GM19328 (cell line): ENCODE measurements around the gene PAFAH1B1.
"Not testable (repeated sequence)": the region's sequence is repeated elsewhere in the genome, so short reads cannot be mapped to it uniquely, and the experiment has no call there.

Experiments
- ATAC-seq: cut with Tn5 transposase; IDR thresholded peaks from one replicate; pipeline ENCODE4 v1.9.1; 2021; ENCODE audit warnings: mild to moderate bottlenecking, moderate library complexity; ENCODE audit not compliant: unreplicated experiment

Gene PAFAH1B1

DNA sequence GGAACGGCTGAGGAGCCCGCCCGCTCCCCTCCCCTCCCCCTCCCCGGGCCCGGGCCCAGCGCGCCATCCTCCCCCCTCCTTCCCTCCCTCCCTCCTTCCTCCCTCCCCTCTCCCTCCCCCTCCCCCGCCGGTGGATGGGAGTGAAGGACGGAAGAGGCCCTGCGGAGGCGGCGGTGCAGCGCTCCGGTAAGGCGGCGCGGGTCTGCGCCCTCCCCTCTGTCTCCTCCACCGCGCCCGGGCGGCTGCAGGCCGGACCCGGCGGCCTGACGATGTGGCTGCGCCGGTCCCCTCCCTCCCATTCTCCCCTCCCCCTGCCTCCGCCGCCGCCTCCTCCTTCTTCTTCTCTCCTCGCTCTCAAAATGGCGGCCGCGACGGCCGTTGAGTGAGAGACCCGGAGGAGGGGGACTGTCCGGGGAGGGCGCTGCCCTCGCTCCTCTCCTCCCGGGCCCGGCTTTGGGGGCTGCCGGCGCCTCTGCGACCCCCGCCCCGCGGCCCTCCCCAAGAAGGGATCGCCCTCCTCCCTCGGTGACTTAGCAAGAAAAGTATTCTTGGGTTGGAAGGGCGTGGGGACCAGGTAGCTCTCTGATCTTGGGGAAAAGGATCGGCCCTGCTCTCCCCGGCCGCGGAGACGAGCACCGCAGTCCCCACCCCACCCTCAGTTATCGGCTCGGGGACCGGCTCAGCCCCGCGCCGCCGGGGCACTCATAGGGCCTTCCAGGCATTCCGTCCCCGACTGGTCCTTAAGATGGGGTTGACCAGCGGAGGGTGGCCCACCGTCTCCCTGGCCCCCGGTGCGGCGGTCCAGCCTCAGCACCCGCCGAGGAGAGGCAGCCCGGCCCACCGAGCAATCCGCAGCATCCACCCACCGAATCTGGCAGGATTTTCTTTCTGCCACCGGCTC is 617 bp downstream of the PAFAH1B1 start:
- peak; percentile 32 for ATAC-seq

DNA sequence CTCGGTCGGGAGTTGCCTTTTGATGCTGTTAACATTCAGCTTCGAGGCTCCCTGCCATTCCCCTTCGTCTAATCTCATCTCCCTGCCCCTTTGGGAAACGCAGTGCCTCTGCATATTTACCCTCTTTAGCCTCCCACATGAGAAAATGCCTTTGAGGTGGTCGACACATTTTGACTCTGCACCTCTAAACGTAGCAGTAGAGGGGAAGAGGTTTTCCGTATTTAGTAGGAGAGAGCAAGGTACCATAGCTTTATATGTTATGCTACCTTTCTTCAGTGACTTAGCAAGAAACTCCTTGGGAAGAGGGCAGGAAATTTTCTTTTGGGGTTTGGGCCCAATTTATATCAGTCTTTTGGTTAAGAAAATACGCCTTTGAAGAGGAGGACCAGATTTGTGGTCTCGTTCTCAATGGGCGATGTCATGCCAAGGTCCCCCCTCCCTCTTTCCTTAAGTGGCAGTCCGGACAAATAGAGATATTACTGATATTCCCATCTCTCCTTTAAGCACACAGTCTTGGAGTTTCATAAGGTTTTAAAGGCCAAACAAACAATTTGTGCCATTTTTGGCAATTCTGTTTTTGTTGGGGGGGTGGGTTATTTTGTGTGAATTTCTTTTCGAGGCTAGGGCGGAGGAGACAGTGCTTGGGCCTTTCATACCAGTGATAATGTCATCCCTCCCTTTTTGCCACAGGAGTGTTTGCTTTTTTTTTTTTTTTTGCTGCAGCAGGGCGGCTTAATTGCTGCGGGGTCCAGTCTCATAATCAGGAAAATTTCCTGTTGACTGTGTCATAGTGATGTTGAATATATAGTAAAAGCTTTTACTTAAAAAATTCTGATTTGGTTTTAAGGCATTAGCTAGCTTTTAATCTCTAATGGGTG is 1.5 kb downstream of the PAFAH1B1 start:
- ATAC-seq, result no peak

DNA sequence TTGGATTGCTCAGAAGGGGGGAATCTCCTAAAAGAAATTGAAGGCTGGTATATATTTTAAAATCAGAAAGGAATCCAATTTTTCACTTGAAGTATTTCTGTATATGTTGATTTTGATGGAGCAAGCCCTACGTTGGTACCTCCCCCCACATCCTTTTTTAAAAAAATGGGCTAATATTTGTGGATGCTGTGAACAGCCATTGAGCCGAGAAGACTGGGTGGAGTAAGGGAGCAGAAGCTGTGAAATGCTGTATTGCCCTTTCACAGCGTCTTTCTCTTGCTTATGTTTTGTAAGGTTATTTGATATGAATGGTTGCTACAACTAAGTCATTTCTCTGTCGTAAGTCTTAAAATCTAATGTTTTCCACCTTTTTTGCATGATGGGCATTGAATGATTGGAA is 2.3 kb downstream of the PAFAH1B1 start:
- ATAC-seq, result no peak

DNA sequence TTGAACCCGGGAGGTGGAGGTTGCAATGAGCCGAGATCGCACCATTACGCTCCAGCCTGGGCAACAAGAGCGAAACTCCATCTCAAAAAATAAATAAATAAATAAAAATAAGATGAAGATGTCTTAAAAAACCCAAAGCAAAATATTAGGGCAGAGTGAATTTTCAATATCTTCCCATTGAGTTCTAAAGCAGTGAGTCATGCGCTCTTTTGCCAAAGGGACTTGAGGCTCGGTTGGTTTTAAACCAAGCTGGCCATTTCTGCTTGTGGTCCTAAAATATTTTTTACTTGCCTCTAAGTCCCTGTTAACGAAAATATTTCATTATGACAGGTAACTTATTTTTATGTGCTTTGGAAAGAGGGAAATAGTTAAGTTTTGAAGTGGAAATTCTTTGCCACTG is 4.7 kb downstream of the PAFAH1B1 start:
- ATAC-seq, result no peak

DNA sequence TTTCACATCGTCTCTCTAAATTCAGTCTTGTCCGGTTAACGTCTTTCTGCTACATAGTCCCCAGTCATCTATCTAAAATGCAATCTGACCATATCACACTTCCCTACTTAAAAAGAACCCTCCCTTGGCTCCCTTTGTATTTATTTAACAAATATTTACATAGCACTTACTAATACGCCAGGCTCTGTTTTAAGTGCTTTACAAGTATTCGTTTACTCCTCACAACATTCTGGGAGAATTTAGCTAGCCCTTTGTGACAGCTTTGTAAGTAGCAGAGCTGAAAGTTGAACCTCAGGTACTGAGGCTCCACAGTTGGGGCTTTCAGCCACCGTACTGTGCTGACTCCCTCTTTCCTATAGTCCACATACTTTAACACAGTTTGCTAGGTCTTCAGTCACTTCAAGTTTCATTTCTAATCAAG is 9.2 kb downstream of the PAFAH1B1 start:
- ATAC-seq, result no peak

DNA sequence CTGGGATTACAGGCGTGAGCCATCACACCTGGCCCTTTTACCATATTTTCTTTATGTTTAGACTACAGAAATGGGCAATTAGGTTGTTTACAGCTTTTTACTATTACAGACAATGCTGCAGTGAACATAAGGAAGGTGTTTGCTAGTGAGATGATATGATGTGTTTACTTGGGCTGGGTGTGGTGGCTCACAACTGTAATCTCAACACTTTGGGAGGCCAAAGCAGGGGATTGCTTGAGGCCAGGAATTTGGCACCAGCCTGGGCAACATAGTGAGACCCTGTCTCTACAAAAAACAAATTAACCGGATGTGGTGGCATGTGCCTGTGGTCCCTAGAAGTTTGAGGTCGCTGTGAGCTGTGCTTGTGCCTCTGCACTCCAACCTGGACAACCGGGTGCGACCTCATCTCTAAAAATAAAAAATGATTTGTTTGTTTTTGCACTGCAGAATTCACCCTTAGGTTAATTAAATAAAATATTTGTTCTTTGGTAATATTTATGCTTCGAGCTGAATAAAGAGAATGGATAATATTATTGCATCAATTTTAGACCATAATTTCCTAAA is 15.0 kb downstream of the PAFAH1B1 start:
- no peak for ATAC-seq

DNA sequence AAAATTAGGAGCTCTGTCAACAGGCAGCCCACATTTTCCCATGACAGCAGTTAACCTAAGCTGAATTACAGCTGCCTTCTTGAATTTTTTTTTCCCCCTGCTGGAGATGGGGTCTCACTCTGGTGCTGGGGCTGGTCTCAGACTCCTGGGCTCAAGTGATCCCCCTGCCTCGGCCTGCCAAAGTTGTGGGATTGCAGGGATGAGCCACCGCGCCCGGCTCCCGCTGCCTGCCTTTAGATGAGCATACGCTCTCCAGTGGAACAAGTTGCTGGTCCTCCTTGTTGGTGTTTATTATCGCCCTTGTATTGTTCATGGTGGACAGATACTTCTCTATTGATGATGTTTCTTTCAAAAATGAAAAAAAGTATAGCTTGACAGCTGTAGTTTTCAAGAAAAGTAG is 15.6 kb downstream of the PAFAH1B1 start:
- no peak for ATAC-seq

DNA sequence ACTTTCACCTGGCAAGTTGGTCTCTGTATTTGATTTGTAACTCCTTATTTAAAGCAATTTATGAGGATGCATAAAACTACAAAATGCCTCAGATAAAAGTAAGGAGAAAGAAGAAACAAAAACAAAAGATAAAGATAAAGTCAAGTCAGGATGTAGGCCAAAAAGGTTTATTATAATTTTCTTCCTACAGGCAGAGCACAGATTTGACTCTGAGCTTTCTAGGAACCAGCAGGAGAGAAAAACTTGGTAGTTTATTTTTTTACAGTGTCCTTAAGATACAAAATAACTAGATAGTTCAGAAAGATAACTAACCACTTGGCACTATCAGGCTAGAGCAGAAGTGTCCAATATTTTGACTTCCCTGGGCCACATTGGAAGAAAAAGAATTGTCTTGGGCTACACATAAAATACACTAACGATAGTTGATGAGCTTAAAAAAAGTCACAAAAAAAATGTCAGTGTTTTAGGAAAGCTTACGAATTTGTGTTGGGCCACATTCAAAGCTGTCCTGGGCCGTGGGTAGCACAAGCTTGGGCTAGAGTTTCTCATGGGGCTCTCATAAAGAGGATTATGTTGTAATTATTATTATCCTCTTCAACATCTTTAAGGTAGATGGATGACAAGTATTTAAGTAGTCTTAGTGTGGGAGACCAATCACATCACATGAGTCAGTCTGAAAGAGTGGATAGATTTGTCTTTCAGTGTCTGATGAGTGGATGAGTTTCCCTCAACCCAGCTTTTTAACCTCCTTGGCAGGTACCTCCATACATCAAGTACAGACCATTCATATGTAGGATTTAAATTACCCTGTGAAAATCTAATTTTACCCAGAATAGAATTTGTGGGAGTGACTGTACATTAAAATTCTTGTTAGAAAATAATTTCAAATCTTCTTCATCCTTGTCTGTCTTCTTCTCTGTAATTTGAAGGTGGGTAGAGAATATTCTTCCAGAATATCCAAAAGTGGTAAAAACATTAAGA is 17.0 kb downstream of the PAFAH1B1 start:
- no peak for ATAC-seq

DNA sequence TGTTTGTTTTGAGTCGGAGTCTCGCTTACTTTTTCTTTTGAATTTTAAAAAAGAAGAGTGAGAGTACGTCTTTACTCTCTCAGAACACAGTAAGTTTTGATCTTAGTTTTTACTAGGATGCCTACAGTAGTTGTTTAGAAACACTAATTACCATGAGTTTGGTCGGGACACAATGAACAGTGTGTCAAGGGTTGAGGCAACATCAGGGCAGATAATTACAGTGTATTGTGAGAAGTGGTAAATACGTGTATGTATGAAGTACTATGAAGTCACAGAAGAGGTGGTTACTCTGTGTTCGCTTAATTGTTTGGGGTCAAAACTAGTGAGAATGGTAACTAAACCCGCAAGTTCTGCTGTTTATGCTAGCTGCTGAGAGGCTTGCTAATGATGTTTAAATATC is 18.2 kb downstream of the PAFAH1B1 start:
- ATAC-seq, result no peak

DNA sequence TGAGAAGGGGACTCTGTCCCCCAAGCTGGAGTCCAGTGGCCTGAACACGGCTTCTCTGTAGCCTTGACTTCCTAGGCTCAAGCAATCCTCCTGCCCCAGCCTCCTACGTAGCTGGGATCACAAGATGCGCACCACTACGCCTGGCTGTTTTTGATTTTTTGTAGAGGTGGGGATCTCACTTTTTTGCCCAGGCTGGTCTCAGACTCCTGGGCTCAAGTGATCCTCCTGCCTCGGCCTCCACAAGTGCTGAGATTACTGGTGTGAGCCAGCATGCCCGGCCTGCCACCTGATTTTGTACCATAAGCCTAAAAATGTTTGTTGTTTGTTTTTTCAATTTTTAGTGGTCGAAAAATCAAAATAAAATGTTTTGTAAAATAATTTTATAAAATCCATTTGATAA is 19.2 kb downstream of the PAFAH1B1 start:
- ATAC-seq, result no peak

DNA sequence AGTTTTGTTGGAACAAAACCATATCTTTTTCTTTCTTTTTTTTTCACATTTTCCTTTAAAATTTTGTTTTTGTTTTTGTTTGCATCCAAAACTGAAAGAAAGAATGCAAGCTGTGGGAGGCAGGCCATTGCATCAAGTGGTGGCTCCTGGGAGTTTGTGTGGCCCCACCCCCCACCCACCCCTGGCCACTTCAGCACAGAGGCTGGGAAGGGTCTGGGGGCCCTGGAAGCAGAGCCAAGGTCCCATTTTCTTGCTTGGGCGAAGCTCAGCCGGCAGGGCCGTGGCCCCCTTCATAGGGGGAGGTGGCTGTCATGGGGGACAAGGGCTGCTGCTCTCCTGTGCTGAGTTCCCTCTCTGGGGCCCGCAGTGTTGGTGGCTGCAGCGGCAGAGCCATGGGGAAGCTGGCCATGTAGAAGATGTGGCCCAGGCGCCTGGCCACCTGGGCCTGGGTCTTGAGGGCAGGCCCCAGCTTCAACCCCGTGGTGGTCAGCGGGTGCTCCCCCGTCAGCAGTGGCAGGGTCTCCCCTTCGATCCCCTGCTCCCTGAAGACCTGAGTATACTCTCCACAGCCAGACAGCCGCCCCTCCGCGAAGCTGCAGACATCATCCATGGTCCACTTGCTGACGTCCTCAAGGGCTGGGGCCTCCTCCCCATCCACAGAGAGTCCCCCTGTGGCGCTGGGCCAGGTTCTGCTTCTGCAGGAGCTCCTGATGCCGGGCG is 19.8 kb downstream of the PAFAH1B1 start:
- ATAC-seq, result no peak

DNA sequence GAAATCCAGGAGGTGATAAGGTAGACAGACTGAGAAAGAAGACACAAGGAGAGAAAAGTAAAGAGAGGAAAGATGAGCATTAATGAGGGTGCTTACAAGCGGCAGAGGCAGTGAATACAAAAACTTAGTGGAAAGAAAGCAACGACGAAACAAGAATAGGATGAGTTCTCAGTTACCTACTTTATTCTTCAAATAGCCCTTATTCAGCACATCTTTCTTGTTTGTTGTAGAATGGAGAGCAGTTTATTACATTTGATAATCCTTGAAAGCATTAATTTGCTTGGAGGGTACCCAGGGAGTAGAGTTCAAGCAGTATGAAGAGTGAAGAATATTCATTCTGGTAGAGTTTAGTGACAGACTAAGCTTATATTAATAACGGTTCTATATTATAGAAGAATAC is 22.4 kb downstream of the PAFAH1B1 start:
- no peak for ATAC-seq

DNA sequence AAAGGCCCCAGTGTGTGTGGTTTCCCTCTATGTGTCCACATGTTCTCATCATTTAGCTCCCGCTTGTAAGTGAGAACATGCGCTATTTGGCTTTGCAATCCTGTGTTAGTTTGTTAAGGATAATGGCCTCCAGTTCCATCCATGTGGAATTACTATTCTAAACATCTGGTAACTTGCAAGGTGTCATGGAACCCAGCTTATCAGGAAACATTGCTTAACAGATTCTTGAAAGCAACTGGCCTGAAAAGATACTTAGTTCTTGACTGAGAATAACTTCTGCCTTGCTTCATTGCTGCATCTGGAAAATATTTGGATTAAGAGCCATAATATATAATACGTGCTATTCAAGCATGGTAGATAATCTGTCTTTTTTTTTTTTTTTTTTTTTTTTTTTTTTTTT is 27.8 kb downstream of the PAFAH1B1 start:
- ATAC-seq, result no peak

DNA sequence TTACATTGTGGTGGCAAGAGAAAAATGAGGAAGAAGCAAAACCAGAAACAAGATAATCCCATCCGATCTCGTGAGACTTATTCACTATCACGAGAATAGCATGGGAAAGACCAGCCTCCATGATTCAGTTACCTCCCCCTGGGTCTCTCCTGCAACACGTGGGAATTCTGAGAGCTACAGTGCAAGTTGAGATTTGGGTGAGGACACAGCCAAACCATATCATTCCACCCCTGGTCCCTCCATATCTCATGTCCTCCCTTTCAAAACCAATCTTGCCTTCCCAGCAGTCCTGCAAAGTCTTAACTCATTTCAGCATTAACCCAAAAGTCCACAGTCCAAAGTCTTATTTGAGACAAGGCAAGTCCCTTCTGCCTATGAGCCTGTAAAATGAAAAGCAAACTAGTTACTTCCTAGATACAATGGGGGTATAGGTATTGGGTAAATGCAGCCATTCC is 28.5 kb downstream of the PAFAH1B1 start:
- ATAC-seq, result not testable (repeated sequence)

DNA sequence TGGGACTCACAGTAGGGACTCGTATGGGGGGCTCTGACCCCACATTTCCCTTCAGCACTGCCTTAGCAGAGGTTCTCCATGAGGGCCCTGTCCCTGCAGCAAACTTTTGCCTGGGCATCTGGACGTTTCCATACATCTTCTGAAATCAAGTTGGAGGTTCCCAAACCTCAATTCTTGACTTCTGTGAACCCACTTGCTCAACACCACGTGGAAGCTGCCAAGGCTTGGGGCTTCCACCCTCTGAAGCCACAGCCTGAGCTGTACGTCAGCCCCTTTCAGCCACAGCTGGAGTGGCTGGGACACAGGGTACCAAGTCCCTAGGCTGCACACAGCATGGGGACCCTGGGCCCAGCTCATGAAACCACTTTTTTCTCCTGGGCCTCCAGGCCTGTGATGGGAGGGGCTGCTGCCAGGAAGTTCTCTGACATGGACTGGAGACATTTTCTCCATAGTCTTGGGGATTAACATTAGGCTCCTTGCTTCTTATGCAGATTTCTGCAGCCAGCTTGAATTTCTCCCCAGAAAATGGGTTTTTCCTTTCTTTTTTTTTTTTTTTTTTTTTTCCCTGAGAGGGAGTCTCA is 29.4 kb downstream of the PAFAH1B1 start:
- ATAC-seq, result not testable (repeated sequence)

DNA sequence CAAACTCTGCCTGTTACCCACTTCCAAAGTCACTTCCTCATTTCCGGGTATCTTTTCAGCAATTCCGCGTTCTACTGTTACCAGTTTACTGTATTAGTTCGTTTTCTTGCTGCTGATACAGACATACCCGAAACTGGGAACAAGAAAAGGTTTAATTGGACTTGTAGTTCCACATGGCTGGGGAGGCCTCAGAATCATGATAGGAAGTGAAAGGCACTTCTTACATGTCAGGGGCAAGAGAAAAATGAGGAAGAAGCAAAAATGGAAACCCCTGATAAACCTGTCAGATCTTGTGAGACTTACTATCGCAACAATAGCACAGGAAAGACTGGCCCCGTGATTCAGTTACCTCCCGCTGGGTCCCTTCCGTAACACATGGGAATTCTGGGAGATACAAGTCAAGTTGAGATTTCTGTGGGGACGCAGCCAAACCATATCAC is 30.9 kb downstream of the PAFAH1B1 start:
- no peak for ATAC-seq

DNA sequence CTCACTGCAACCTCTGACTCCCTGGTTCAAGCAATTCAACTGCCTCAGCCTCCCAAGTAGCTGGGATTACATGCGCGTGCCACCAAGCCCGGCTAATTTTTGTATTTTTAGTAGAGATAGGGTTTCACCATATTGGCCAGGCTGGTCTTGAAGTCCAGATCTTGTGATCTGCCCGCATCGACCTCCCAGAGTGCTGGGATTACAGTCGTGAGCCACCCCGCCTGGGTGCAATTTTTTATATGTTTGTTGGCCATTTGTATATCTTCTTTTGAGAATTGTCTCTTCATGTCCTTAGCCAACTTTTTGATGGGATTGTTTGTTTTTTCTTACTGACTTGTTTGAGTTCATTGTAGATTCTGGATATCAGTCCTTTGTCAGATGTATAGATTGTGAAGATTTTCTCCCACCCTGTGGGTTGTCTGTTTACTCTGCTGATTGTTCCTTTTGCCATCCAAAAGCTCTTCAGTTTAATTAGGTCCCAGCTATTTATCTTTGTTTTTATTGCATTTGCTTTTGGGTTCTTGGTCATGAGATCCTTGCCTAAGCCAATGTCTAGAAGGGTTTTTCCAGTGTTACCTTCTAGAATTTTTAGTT is 33.3 kb downstream of the PAFAH1B1 start:
- not testable (repeated sequence) for ATAC-seq

DNA sequence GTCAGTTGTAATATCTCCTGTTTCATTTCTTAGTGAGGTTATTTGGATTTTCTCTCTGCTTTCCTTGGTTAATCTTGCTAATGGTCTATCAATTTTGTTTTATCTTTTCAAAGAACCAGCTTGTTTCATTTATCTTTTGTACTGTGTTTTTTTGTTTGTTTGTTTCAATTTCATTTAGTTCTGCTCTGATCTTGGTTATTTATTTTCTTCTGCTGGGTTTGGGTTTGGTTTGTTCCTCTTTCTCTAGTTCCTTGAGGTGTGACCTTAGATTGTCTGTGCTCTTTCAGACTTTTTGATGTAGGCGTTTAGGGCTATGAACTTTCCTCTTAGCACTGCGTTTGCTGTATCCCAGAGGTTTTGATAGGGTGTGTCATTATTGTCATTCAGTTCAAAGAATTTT is 35.5 kb downstream of the PAFAH1B1 start:
- ATAC-seq, result not testable (repeated sequence)

DNA sequence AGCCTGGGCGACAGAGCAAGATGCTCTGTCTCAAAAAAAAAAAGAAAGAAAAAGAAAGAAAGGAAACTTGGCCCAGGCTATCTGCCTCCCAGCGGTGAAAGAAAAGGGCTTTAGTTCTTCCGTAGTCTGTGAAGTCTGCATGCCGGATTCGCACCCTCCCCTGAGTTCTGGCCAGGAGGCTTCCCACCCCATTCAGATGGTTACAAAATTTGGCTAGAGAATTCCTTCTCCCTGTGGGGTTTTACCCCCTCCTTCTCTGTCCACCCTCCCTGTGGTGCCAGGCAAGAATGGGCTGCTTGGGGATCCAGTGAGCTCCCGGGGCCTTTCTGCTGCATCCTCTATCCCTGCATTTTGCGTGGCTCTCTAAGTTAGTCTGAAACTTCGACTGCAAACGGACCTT is 37.8 kb downstream of the PAFAH1B1 start:
- ATAC-seq, result no peak
